Tibial nerve (tissue), 4 donors: ENCODE data around the gene CHST12. TPM values are rescaled to one million over a fixed set of nuclear protein-coding genes. Genes with fewer than 3 reads are reported as not detected.

ENCODE experiments used
- DNase-seq, 2 donors: peaks; one replicate each; pipeline ENCODE4 v3.0.0-alpha.2; 2019; ENCODE audit warnings: low spot score in 2 of 2
- H3K27ac ChIP-seq, 4 donors: fragments of 200-600 bp; sonication (generic) in 3 of 4; one replicate each; pipeline ENCODE4 v1.5.1; 2017 to 2019; ENCODE audit warnings: mild to moderate bottlenecking in 1 of 4
- H3K27me3 ChIP-seq, 2 donors: fragments of 200-600 bp; sonication (generic) in 1 of 2; one replicate each; pipeline versions ENCODE4 v1.5.1 to v1.6.0; 2017 to 2019
- H3K36me3 ChIP-seq, 3 donors: fragments of 200-600 bp; sonication (generic); one replicate each; pipeline ENCODE4 v1.5.1; 2018 to 2019
- H3K4me1 ChIP-seq, 4 donors: fragments of 200-600 bp; sonication (generic) in 3 of 4; one replicate each; pipeline ENCODE4 v1.5.1; 2017 to 2019
- H3K4me3 ChIP-seq, 4 donors: fragments of 200-600 bp; sonication (generic) in 3 of 4; one replicate each; pipeline ENCODE4 v1.5.1; 2017 to 2019; ENCODE audit warnings: mild to moderate bottlenecking in 1 of 4, moderate library complexity in 1 of 4
- H3K9me3 ChIP-seq, 4 donors: fragments of 200-600 bp; sonication (generic) in 3 of 4; one replicate each; pipeline ENCODE4 v1.5.1; 2017 to 2019
- EP300 ChIP-seq, 2 donors: sonication (generic); formaldehyde crosslinking; IDR thresholded peaks; one replicate each; pipeline ENCODE4 v1.6.1; 2017; ENCODE audit warnings: antibody characterized with exemption in 2 of 2, mild to moderate bottlenecking in 1 of 2
- POLR2A ChIP-seq, 2 donors: fragments of 450-650 bp; IDR thresholded peaks; one replicate each; pipeline ENCODE4 v1.6.1; 2017; ENCODE audit warnings: antibody characterized with exemption in 2 of 2, mild to moderate bottlenecking in 2 of 2, moderate library complexity in 2 of 2
- WGBS, 2 donors: methylation state at CpG; one replicate each; pipeline ENCODE4 v1.1.5; 2018; 5-methylcytosine and 5-hydroxymethylcytosine counted together
- total RNA-seq, 4 donors: library from RNA; depleted of rRNA; stranded (reverse); fragments of >200 nt; gene quantifications; one replicate each; pipeline ENCODE4 v1.1.0, GENCODE V29; 2016
- TF ChIP-seq, protein P1 (sequence below), 5 experiments: fragments of 200-600 bp in 3 of 5; fragments of 450-650 bp in 2 of 5; sonication (generic) in 3 of 5; IDR thresholded peaks; one replicate each; pipeline ENCODE4 v1.5.1; 2016 to 2019; ENCODE audit warnings: antibody characterized with exemption in 5 of 5, mild to moderate bottlenecking in 3 of 5, moderate library complexity in 2 of 5

Gene CHST12
- total RNA-seq, 4 donors from 2014 or later = 21.0 to 29.9 (median 29.3) TPM

DNA sequence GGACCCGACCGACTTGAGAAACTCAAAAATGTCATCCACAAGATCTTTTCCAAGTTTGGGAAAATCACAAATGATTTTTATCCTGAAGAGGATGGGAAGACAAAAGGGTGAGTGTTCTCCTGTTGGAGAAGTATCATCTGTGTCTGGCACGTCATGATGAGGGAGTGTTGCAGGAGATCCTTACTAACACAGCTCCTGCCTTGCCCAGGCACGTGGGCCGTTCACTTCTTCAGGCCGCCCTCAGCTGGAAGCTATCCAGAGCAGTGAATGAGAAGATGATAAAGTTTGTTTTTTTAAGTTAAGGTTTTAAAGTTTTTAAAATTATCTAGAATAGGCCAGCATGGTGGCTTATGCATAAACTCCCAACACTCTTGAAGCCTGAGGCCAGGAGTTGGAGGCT is 42.6 kb upstream of the CHST12 start:
- no peak for TF ChIP-seq EP300 (IDR thresholded peaks at IDR 0.05)
- no peak for TF ChIP-seq POLR2A (IDR thresholded peaks at IDR 0.05)
- TF ChIP-seq, protein P1, sequence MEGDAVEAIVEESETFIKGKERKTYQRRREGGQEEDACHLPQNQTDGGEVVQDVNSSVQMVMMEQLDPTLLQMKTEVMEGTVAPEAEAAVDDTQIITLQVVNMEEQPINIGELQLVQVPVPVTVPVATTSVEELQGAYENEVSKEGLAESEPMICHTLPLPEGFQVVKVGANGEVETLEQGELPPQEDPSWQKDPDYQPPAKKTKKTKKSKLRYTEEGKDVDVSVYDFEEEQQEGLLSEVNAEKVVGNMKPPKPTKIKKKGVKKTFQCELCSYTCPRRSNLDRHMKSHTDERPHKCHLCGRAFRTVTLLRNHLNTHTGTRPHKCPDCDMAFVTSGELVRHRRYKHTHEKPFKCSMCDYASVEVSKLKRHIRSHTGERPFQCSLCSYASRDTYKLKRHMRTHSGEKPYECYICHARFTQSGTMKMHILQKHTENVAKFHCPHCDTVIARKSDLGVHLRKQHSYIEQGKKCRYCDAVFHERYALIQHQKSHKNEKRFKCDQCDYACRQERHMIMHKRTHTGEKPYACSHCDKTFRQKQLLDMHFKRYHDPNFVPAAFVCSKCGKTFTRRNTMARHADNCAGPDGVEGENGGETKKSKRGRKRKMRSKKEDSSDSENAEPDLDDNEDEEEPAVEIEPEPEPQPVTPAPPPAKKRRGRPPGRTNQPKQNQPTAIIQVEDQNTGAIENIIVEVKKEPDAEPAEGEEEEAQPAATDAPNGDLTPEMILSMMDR (IDR thresholded peaks at IDR 0.05) = no peak
- no peaks in the 10 kb centered on the region for H3K27me3 ChIP-seq
- 67 to 74% methylated on average over 6 of the region's 6 CpGs for WGBS, 2 donors

DNA sequence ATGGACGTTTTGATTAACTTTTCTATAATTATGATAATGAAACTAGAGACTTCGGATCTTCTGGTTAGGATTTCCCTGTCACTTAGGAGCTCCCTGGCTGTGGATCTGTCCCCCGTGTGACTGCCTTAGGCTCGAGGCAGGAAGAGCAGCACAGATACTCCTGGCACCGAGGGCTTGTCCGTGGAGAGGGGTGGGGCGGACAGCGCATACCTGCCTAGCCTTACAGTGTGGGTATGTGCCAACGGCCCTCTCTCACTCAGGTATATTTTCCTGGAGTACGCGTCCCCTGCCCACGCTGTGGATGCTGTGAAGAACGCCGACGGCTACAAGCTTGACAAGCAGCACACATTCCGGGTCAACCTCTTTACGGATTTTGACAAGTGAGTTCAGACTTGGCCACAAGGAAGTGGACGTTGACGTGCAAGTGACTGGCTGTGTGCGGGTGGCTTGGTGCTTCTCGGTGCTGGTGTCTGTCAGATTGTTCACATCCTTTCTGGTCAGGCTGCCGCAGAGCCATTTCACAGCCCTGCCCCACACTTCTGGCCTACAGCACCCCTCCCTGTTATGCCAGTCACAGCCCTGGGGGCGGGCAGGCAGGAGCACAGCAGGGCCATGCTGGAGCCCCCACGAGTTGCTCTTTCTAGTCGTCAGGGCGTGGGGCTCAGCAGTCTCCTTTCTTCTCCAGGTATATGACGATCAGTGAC is 40.9 kb upstream of the CHST12 start:
- H3K27ac ChIP-seq = no peak overlapping the region
- no peak overlapping the region for H3K4me3 ChIP-seq
- no peaks in the 10 kb centered on the region for H3K9me3 ChIP-seq
- peaks cover 4 to 73% (median 44%) of the 10 kb centered on the region in 3 donors for H3K36me3 ChIP-seq
- H3K4me1 ChIP-seq = peaks cover 0 to 39% (median 7%) of the 10 kb centered on the region in 4 donors
- 94% methylated on average over 26 to 27 of the region's 27 CpGs for WGBS, 2 donors
- TF ChIP-seq POLR2A (IDR thresholded peaks at IDR 0.05) (no peak), EP300 (IDR thresholded peaks at IDR 0.05) (no peak)
- TF ChIP-seq, protein P1 (IDR thresholded peaks at IDR 0.05) = no peak
- no peaks in the 10 kb centered on the region for H3K27me3 ChIP-seq
- DNase-seq = no peak

More for the DNA sequence above, 42.6 kb upstream of the CHST12 start:
- Histone ChIP-seq H3K4me1 (peaks cover 0 to 56% (median 24%) of the 10 kb centered on the region in 4 donors), H3K36me3 (peaks cover 4 to 55% (median 27%) of the 10 kb centered on the region in 3 donors), H3K9me3 (no peaks in the 10 kb centered on the region), H3K27ac (no peak overlapping the region), H3K4me3 (no peak overlapping the region)
- DNase-seq = no peak

GRCh38 chr7:2369139-2369538 is 34.3 kb upstream of the CHST12 start:
- Histone ChIP-seq H3K36me3 (peaks cover 2 to 100% (median 69%) of the 10 kb centered on the region in 3 donors), H3K27ac (no peak overlapping the region), H3K9me3 (no peaks in the 10 kb centered on the region), H3K4me1 (no peaks in the 10 kb centered on the region), H3K4me3 (no peak overlapping the region), H3K27me3 (no peaks in the 10 kb centered on the region)
- TF ChIP-seq, protein P1 (IDR thresholded peaks at IDR 0.05) = no peak
- no peak for TF ChIP-seq EP300 (IDR thresholded peaks at IDR 0.05)
- TF ChIP-seq POLR2A (IDR thresholded peaks at IDR 0.05) = no peak
- 94 to 96% methylated on average over 10 of the region's 10 CpGs for WGBS, 2 donors
- DNase-seq = no peak

DNA sequence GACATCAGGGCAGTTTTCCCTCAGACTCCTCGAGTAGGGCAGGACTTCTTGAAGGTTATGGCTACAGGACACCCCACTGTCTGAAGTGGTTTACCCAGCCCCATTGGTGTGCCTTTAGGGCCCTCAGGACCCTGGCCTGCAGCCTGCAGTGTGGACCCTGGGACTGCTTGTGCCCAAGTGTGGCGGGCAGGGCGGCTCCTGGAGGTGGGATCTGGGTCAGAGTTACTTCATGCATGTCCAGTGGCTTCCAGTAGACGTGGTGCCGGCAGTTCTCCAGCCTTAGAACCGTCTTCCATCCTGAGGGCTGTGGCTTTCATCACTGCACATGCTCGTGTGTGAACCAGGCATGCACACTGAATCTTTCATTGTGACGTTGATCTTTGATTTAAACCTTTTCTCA is 32.1 kb upstream of the CHST12 start:
- 90 to 91% methylated on average over 8 of the region's 8 CpGs for WGBS, 2 donors
- Histone ChIP-seq H3K9me3 (no peaks in the 10 kb centered on the region), H3K36me3 (peaks cover 2 to 100% (median 69%) of the 10 kb centered on the region in 3 donors), H3K4me1 (no peaks in the 10 kb centered on the region), H3K4me3 (no peak overlapping the region), H3K27me3 (no peaks in the 10 kb centered on the region), H3K27ac (no peak overlapping the region)
- no peak for TF ChIP-seq EP300 (IDR thresholded peaks at IDR 0.05)
- TF ChIP-seq, protein P1 (IDR thresholded peaks at IDR 0.05) = no peak
- no peak for TF ChIP-seq POLR2A (IDR thresholded peaks at IDR 0.05)
- DNase-seq = no peak

DNA sequence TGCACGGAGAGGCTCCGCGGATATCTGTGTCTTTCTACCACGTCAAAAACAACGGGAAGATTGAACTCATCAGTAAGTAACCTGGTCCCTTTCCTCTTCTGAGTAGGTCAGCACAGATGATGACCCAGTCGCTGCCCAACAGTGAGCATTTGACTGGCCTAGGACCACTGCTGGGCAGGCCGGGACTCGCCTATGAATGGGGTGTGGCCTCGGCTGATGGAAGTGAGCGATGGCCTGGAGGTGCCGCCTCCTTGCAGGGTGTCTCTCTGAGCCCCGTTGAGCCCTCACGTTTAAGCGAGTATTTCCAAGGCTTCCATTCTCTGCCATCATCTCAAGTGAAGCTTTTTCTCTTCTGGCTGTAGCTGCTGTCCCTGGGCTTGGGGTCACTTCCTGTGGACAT is 30.7 kb upstream of the CHST12 start:
- Histone ChIP-seq H3K4me3 (no peak overlapping the region), H3K36me3 (peaks cover 2 to 100% (median 65%) of the 10 kb centered on the region in 3 donors), H3K4me1 (no peaks in the 10 kb centered on the region), H3K9me3 (no peaks in the 10 kb centered on the region), H3K27ac (no peak overlapping the region), H3K27me3 (no peaks in the 10 kb centered on the region)
- DNase-seq = no peak
- no peak for TF ChIP-seq EP300 (IDR thresholded peaks at IDR 0.05)
- WGBS, 2 donors = 90 to 91% methylated on average over 14 of the region's 14 CpGs
